ENCODE results near the gene KRTAP10-8.

- TF ChIP-seq CTCF (IDR thresholded peaks at IDR 0.05): no peak
- no peak for TF ChIP-seq POLR2A (IDR thresholded peaks at IDR 0.05)
These were observed 46.8 kb upstream of the KRTAP10-8 start for GRCh38 chr21:44564886-44565598.
